Effector memory CD4-positive, alpha-beta T cell (primary cell): ENCODE results near the gene MAP2.
"Not testable (repeated sequence)": the region's sequence is repeated elsewhere in the genome, so short reads cannot be mapped to it uniquely, and the experiment has no call there.

Experiments used
- DNase-seq, 3 donors: peaks; one replicate each; pipeline ENCODE4 v3.0.0-alpha.2; 2020
- H3K27ac ChIP-seq: 2 replicates; pipeline ENCODE4 v1.7.0; 2013; ENCODE audit warnings: mild to moderate bottlenecking, low read length, moderate library complexity; ENCODE audit not compliant: insufficient read depth, poor library complexity, severe bottlenecking
- H3K27me3 ChIP-seq: replicated peaks from 2 replicates; pipeline ENCODE4 v1.7.0; 2013; ENCODE audit warnings: mild to moderate bottlenecking, low read length; ENCODE audit not compliant: insufficient read depth, control insufficient read depth, poor library complexity, severe bottlenecking
- H3K36me3 ChIP-seq: 2 replicates; pipeline ENCODE4 v1.7.0; 2013; ENCODE audit warnings: mild to moderate bottlenecking, low read length, moderate library complexity; ENCODE audit not compliant: control insufficient read depth, insufficient read depth
- H3K4me1 ChIP-seq: 2 replicates; pipeline ENCODE4 v1.7.0; 2013; ENCODE audit warnings: low read length, mild to moderate bottlenecking; ENCODE audit not compliant: control insufficient read depth, insufficient read depth, poor library complexity, severe bottlenecking
- H3K4me3 ChIP-seq: 2 replicates; pipeline ENCODE4 v1.7.0; 2013; ENCODE audit warnings: low read length, low read depth, mild to moderate bottlenecking; ENCODE audit not compliant: insufficient read depth, poor library complexity, severe bottlenecking
- H3K9me3 ChIP-seq: 2 replicates; pipeline ENCODE4 v1.7.0; 2013; ENCODE audit warnings: mild to moderate bottlenecking, low read length, moderate library complexity; ENCODE audit not compliant: control insufficient read depth

Gene MAP2

GRCh38 chr2:209472871-209473270 lies 49.0 kb downstream of the MAP2 start:
- Histone ChIP-seq H3K9me3 (no peaks in the 10 kb centered on the region), H3K27me3 (no peaks in the 10 kb centered on the region), H3K36me3 (no peaks in the 10 kb centered on the region), H3K4me1 (no peaks in the 10 kb centered on the region), H3K27ac (no peak overlapping the region), H3K4me3 (no peak overlapping the region)
- no peak for DNase-seq

GRCh38 chr2:209473930-209474419 lies 50.1 kb downstream of the MAP2 start:
- no peaks in the 10 kb centered on the region for H3K36me3 ChIP-seq
- H3K4me3 ChIP-seq: no peak overlapping the region
- DNase-seq: no peak
- H3K9me3 ChIP-seq: no peaks in the 10 kb centered on the region
- H3K27me3 ChIP-seq: no peaks in the 10 kb centered on the region
- H3K27ac ChIP-seq: no peak overlapping the region
- H3K4me1 ChIP-seq: no peaks in the 10 kb centered on the region

GRCh38 chr2:209474960-209475359 lies 51.1 kb downstream of the MAP2 start:
- Histone ChIP-seq H3K27me3 (no peaks in the 10 kb centered on the region), H3K9me3 (no peaks in the 10 kb centered on the region), H3K4me3 (no peak overlapping the region), H3K36me3 (no peaks in the 10 kb centered on the region), H3K4me1 (no peaks in the 10 kb centered on the region), H3K27ac (no peak overlapping the region)
- DNase-seq: no peak

- no peak for DNase-seq
- no peaks in the 10 kb centered on the region for H3K4me1 ChIP-seq
- H3K36me3 ChIP-seq: no peaks in the 10 kb centered on the region
- H3K4me3 ChIP-seq: no peak overlapping the region
- H3K27me3 ChIP-seq: no peaks in the 10 kb centered on the region
- no peaks in the 10 kb centered on the region for H3K9me3 ChIP-seq
- H3K27ac ChIP-seq: no peak overlapping the region
Measured at GRCh38 chr2:209476367-209477208, 52.7 kb downstream of the MAP2 start.

GRCh38 chr2:209492296-209492695 lies 68.4 kb downstream of the MAP2 start:
- H3K4me3 ChIP-seq, H3K4me1 ChIP-seq, H3K27ac ChIP-seq, H3K27me3 ChIP-seq, H3K36me3 ChIP-seq, H3K9me3 ChIP-seq, DNase-seq: not testable (repeated sequence)

GRCh38 chr2:209495068-209495620 lies 71.3 kb downstream of the MAP2 start:
- H3K4me1 ChIP-seq, H3K27ac ChIP-seq, H3K36me3 ChIP-seq, H3K4me3 ChIP-seq, DNase-seq, H3K9me3 ChIP-seq, H3K27me3 ChIP-seq: not testable (repeated sequence)

GRCh38 chr2:209495855-209496585 lies 72.2 kb downstream of the MAP2 start:
- H3K4me1 ChIP-seq: no peaks in the 10 kb centered on the region
- no peak overlapping the region for H3K27ac ChIP-seq
- no peak for DNase-seq
- H3K4me3 ChIP-seq: no peak overlapping the region
- no peaks in the 10 kb centered on the region for H3K27me3 ChIP-seq
- no peaks in the 10 kb centered on the region for H3K36me3 ChIP-seq
- no peaks in the 10 kb centered on the region for H3K9me3 ChIP-seq

GRCh38 chr2:209496586-209496982 lies 72.7 kb downstream of the MAP2 start:
- DNase-seq: no peak
- Histone ChIP-seq H3K4me3 (no peak overlapping the region), H3K4me1 (no peaks in the 10 kb centered on the region), H3K27ac (no peak overlapping the region), H3K36me3 (no peaks in the 10 kb centered on the region), H3K27me3 (no peaks in the 10 kb centered on the region), H3K9me3 (no peaks in the 10 kb centered on the region)

- H3K36me3 ChIP-seq: no peaks in the 10 kb centered on the region
- no peaks in the 10 kb centered on the region for H3K27me3 ChIP-seq
- H3K27ac ChIP-seq: no peak overlapping the region
- DNase-seq: no peak
- H3K4me1 ChIP-seq: no peaks in the 10 kb centered on the region
- H3K9me3 ChIP-seq: no peaks in the 10 kb centered on the region
- no peak overlapping the region for H3K4me3 ChIP-seq
Measured at GRCh38 chr2:209498614-209499013, 74.8 kb downstream of the MAP2 start.

GRCh38 chr2:209499069-209499468 lies 75.2 kb downstream of the MAP2 start:
- H3K36me3 ChIP-seq: no peaks in the 10 kb centered on the region
- H3K4me3 ChIP-seq: no peak overlapping the region
- no peaks in the 10 kb centered on the region for H3K9me3 ChIP-seq
- H3K27me3 ChIP-seq: no peaks in the 10 kb centered on the region
- no peaks in the 10 kb centered on the region for H3K4me1 ChIP-seq
- no peak overlapping the region for H3K27ac ChIP-seq
- no peak for DNase-seq
